WERI-Rb-1 (cell line): ENCODE data around the gene RTTN.

Experiments used
- DNase-seq: peaks from one replicate; pipeline ENCODE4 v3.0.0-alpha.2; 2020
- H3K27ac ChIP-seq: fragments of 250-450 bp; sonication (Bioruptor Pico); 2 replicates; pipeline ENCODE4 v1.5.1; 2020; ENCODE audit warnings: mild to moderate bottlenecking, moderate library complexity
- H3K27me3 ChIP-seq: fragments of 250-450 bp; sonication (Bioruptor Pico); 2 replicates; pipeline ENCODE4 v1.5.1; 2021; ENCODE audit warnings: mild to moderate bottlenecking, low read depth, moderate library complexity; ENCODE audit not compliant: insufficient read depth, severe bottlenecking
- H3K36me3 ChIP-seq: fragments of 250-450 bp; sonication (Bioruptor Pico); 2 replicates; pipeline ENCODE4 v1.5.1; 2020; ENCODE audit warnings: mild to moderate bottlenecking, moderate library complexity
- H3K4me3 ChIP-seq: 2 replicates; pipeline ENCODE4 v1.5.1; 2011; ENCODE audit warnings: low read depth, mild to moderate bottlenecking, control low read depth, low read length
- H3K9me3 ChIP-seq: fragments of 250-450 bp; sonication (Bioruptor Pico); 2 replicates; pipeline ENCODE4 v1.5.1; 2021; ENCODE audit warnings: mild to moderate bottlenecking, moderate library complexity; ENCODE audit not compliant: severe bottlenecking
- TF ChIP-seq, protein P1 (sequence below): IDR thresholded peaks from 2 replicates; pipeline ENCODE4 v1.5.1; 2011; ENCODE audit warnings: low read depth, mild to moderate bottlenecking, control low read depth, inconsistent platforms, low read length

The RTTN gene

GRCh38 chr18:70172225-70172624 lies 33.3 kb downstream of the RTTN start:
- no peak overlapping the region for H3K27ac ChIP-seq
- H3K9me3 ChIP-seq: no peaks in the 10 kb centered on the region
- no peaks in the 10 kb centered on the region for H3K27me3 ChIP-seq
- no peak for DNase-seq
- no peaks in the 10 kb centered on the region for H3K36me3 ChIP-seq
- TF ChIP-seq, protein P1, sequence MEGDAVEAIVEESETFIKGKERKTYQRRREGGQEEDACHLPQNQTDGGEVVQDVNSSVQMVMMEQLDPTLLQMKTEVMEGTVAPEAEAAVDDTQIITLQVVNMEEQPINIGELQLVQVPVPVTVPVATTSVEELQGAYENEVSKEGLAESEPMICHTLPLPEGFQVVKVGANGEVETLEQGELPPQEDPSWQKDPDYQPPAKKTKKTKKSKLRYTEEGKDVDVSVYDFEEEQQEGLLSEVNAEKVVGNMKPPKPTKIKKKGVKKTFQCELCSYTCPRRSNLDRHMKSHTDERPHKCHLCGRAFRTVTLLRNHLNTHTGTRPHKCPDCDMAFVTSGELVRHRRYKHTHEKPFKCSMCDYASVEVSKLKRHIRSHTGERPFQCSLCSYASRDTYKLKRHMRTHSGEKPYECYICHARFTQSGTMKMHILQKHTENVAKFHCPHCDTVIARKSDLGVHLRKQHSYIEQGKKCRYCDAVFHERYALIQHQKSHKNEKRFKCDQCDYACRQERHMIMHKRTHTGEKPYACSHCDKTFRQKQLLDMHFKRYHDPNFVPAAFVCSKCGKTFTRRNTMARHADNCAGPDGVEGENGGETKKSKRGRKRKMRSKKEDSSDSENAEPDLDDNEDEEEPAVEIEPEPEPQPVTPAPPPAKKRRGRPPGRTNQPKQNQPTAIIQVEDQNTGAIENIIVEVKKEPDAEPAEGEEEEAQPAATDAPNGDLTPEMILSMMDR: no peak
- H3K4me3 ChIP-seq: no peak overlapping the region

GRCh38 chr18:70169747-70170146 lies 35.7 kb downstream of the RTTN start:
- TF ChIP-seq, protein P1: no peak
- Histone ChIP-seq H3K9me3 (no peaks in the 10 kb centered on the region), H3K36me3 (no peaks in the 10 kb centered on the region), H3K4me3 (no peak overlapping the region), H3K27ac (no peak overlapping the region), H3K27me3 (no peaks in the 10 kb centered on the region)
- no peak for DNase-seq

GRCh38 chr18:70166668-70167067 lies 38.8 kb downstream of the RTTN start:
- Histone ChIP-seq H3K27ac (no peak overlapping the region), H3K9me3 (no peaks in the 10 kb centered on the region), H3K27me3 (no peaks in the 10 kb centered on the region), H3K36me3 (no peaks in the 10 kb centered on the region; the same call in none of the 2 replicates), H3K4me3 (no peak overlapping the region)
- TF ChIP-seq, protein P1: no peak
- DNase-seq: no peak

DNA sequence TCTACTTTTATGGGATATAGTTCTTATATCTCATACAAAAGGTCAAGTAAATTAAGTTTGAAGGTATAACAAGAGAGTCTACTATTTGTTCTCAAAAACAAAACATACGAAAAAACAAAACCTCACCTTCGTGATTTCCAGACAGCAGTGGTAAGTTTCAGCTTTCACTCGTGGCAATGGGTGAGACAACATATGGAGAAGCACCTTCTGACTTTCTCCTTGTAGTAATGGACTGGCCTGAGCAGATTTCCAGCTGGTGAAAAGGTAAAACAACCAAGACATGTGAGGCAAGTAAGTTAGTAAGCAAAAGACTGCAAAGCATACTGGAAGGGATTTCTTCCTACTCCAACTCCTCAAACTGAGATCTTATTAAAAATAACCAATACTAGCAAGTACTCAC lies 39.6 kb downstream of the RTTN start:
- no peak overlapping the region for H3K4me3 ChIP-seq
- no peak overlapping the region for H3K27ac ChIP-seq
- no peaks in the 10 kb centered on the region for H3K9me3 ChIP-seq
- no peak for DNase-seq
- H3K27me3 ChIP-seq: no peaks in the 10 kb centered on the region
- TF ChIP-seq, protein P1: no peak
- H3K36me3 ChIP-seq: no peaks in the 10 kb centered on the region; the same call in none of the 2 replicates

DNA sequence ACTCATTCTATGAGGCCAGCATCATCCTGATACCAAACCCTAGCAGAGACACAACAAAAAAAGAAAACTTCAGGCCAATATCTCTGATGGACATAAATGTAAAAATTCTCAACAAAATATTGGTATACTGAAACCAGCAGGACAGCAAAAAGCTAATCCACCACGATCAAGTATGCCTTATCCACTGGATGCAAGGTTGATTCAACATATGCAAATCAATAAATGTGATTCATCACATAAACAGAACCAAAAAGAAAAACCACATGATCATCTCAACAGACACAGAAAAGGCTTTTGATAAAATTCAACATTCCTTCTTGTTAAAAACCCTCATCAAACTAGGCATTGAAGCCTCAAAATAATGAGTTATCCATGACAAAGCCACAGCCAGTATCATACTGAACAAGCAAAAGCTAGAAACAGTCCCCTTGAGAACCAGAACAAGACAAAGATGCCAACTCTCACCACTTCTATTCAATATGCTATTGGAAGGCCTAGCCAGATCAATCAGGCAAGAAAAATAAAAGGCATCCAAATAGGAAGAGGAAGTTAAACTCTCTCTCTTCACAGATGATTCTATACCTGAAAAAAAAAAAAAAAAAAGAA lies 45.3 kb downstream of the RTTN start:
- Histone ChIP-seq H3K36me3 (no peaks in the 10 kb centered on the region; the same call in none of the 2 replicates), H3K4me3 (no peak overlapping the region), H3K27me3 (no peaks in the 10 kb centered on the region), H3K9me3 (no peaks in the 10 kb centered on the region), H3K27ac (no peak overlapping the region)
- no peak for DNase-seq
- TF ChIP-seq, protein P1: no peak
